Endothelial cell of umbilical vein (primary cell): ENCODE results near the gene PRPF8. TPM values are rescaled to one million over a fixed set of nuclear protein-coding genes. Genes with fewer than 3 reads are reported as not detected.

Experiments
- BruUV-seq: library from RNA; stranded (reverse); fragments of 400-500 nt; replicated peaks from 2 replicates; lab custom pipeline; 2021; lab: Mats Ljungman, UMichigan
- CTCF ChIA-PET: fragments of 300-600, 350-600 bp; sonication (Branson Sonifier 250); formaldehyde crosslinking; loops from one replicate; lab custom pipeline; 2021; ENCODE audit warnings: antibody characterized with exemption, inconsistent platforms; lab: Charles Lee
- POLR2A ChIA-PET: fragments of 300-600, 350-600 bp; sonication (Branson Sonifier 250); formaldehyde crosslinking; loops from one replicate; lab custom pipeline; 2021; ENCODE audit warnings: antibody characterized with exemption, inconsistent platforms; lab: Charles Lee
- DNase-seq: peaks from one replicate; pipeline ENCODE4 v3.0.0-alpha.2; 2011; ENCODE audit warnings: low read depth, low spot score
- FAIRE-seq: peaks from 2 replicates; lab custom pipeline; 2011; peaks lifted over from hg19 to GRCh38; lab: Jason Lieb, UNC
- H2AFZ ChIP-seq: 2 replicates; pipeline ENCODE4 v1.6.0; 2012; ENCODE audit warnings: low read depth, low read length, control low read depth, inconsistent platforms
- H3K27ac ChIP-seq: 2 replicates; pipeline ENCODE4 v1.5.1; 2011; ENCODE audit warnings: low read depth, mild to moderate bottlenecking, control low read depth, low read length, moderate library complexity; ENCODE audit not compliant: insufficient read depth
- H3K27me3 ChIP-seq, 2 experiments: 2 replicates each; pipeline versions ENCODE4 v1.6.0 to v1.6.1; 2011; ENCODE audit warnings: low read length in 2 of 2, mixed read lengths in 1 of 2; ENCODE audit not compliant: control insufficient read depth in 2 of 2, insufficient read depth in 2 of 2
- H3K36me3 ChIP-seq, 2 experiments: 2 replicates in 1 of 2; 3 replicates in 1 of 2; pipeline ENCODE4 v1.5.1; 2011; ENCODE audit warnings: low read length in 2 of 2, mild to moderate bottlenecking in 1 of 2, moderate library complexity in 1 of 2; ENCODE audit not compliant: control insufficient read depth in 2 of 2, insufficient read depth in 2 of 2; ENCODE audit errors: extremely low read depth in 1 of 2
- H3K4me1 ChIP-seq: 3 replicates; pipeline ENCODE4 v1.5.1; 2011; ENCODE audit warnings: mild to moderate bottlenecking, low read length; ENCODE audit not compliant: control insufficient read depth, insufficient read depth; ENCODE audit errors: extremely low read depth
- H3K4me2 ChIP-seq: 2 replicates; pipeline ENCODE4 v1.6.1; 2011; ENCODE audit warnings: low read length, control low read depth, mixed read lengths; ENCODE audit not compliant: insufficient read depth
- H3K4me3 ChIP-seq, 3 experiments: fragments of 200-600 bp in 1 of 3; sonication (generic), shearing (Covaris generic) in 1 of 3; replicated peaks in 1 of 3; 2 replicates each; pipeline ENCODE4 v1.5.1; 2011 to 2016; ENCODE audit warnings: control low read depth in 3 of 3, low read length in 3 of 3, mild to moderate bottlenecking in 2 of 3, inconsistent platforms in 1 of 3, low read depth in 1 of 3, moderate library complexity in 1 of 3; ENCODE audit not compliant: insufficient read depth in 1 of 3
- H3K79me2 ChIP-seq: 2 replicates; pipeline ENCODE4 v1.6.0; 2012; ENCODE audit warnings: low read length, inconsistent platforms; ENCODE audit not compliant: control insufficient read depth, insufficient read depth
- H3K9ac ChIP-seq: replicated peaks from 2 replicates; pipeline ENCODE3; 2011; ENCODE audit warnings: low read length, control low read depth; ENCODE audit not compliant: insufficient read depth; ENCODE audit errors: extremely low read depth
- H3K9me1 ChIP-seq: replicated peaks from 3 replicates; pipeline ENCODE4 v1.6.0; 2011; ENCODE audit warnings: mild to moderate bottlenecking, low read length; ENCODE audit not compliant: control insufficient read depth, insufficient read depth; ENCODE audit errors: extremely low read depth
- H3K9me3 ChIP-seq: replicated peaks from 2 replicates; pipeline ENCODE4 v1.5.1; 2012; ENCODE audit warnings: low read length, inconsistent platforms; ENCODE audit not compliant: control insufficient read depth, insufficient read depth
- H4K20me1 ChIP-seq: replicated peaks from 2 replicates; pipeline ENCODE3; 2011; ENCODE audit warnings: mild to moderate bottlenecking, low read length; ENCODE audit not compliant: control insufficient read depth, insufficient read depth; ENCODE audit errors: extremely low read depth
- EZH2 ChIP-seq: IDR thresholded peaks from 2 replicates; pipeline ENCODE4 v1.6.1; 2012; ENCODE audit warnings: borderline replicate concordance, low read depth, mild to moderate bottlenecking, moderate library complexity, low read length, inconsistent platforms; ENCODE audit not compliant: severe bottlenecking
- FOS ChIP-seq: IDR thresholded peaks from 2 replicates; pipeline ENCODE4 v1.6.1; 2011; ENCODE audit warnings: mild to moderate bottlenecking, low read length, moderate library complexity, borderline replicate concordance; ENCODE audit not compliant: insufficient read depth
- GATA2 ChIP-seq: IDR thresholded peaks from 2 replicates; pipeline ENCODE4 v1.7.0; 2011; ENCODE audit warnings: low read depth, mild to moderate bottlenecking, moderate library complexity, mixed read lengths, low read length; ENCODE audit not compliant: insufficient read length, insufficient read depth
- JUN ChIP-seq: IDR thresholded peaks from 2 replicates; pipeline ENCODE4 v1.6.1; 2011; ENCODE audit warnings: borderline replicate concordance, low read depth; ENCODE audit not compliant: insufficient read length, insufficient read depth
- MYC ChIP-seq: IDR thresholded peaks from one replicate; pipeline ENCODE4 v1.6.1; 2011; ENCODE audit warnings: mild to moderate bottlenecking, low read depth, low read length
- POLR2A ChIP-seq: IDR thresholded peaks from 2 replicates; pipeline ENCODE4 v1.6.1; 2012; ENCODE audit warnings: low read depth, mild to moderate bottlenecking, control low read depth, low read length
- POLR2AphosphoS5 ChIP-seq: IDR thresholded peaks from 2 replicates; pipeline ENCODE4 v1.6.1; 2012; ENCODE audit warnings: low read depth, mild to moderate bottlenecking, control low read depth, low read length, moderate library complexity; ENCODE audit not compliant: insufficient read depth
- dilution Hi-C: fragments of 300-500 bp; cut with MboI; formaldehyde crosslinking; loops from one replicate; pipeline ENCODE4 v1.15.0; 2019; ENCODE audit warnings: low sequenced_read_pairs; ENCODE audit not compliant: extremely low pct_ligation_motif_present
- intact Hi-C: fragments of 100-400 bp; cut with micrococcal nuclease; formaldehyde crosslinking; loops from one replicate; pipeline ENCODE4 v1.10.0; 2022
- polyA plus RNA-seq, 4 experiments: library from polyadenylated mRNA; depleted of rRNA in 3 of 4; stranded (reverse) in 3 of 4; unstranded in 1 of 4; fragments of >200 nt; gene quantifications; 2 replicates each; pipeline versions ENCODE4 v1.2.1 to v1.2.3, GENCODE V29; 2011 to 2012; ENCODE audit warnings: missing spikeins in 1 of 4
- total RNA-seq: library from RNA; stranded (reverse); gene quantifications from 2 replicates; pipeline ENCODE4 v1.2.3, GENCODE V29; 2021
- TF ChIP-seq, protein P1 (sequence below), 2 donors: IDR thresholded peaks; 1 replicate in 1 of 2; 2 replicates in 1 of 2; pipeline ENCODE4 v1.5.1; 2011; ENCODE audit warnings: low read length in 2 of 2, mild to moderate bottlenecking in 2 of 2, moderate library complexity in 2 of 2, control low read depth in 1 of 2, inconsistent platforms in 1 of 2, low read depth in 1 of 2; ENCODE audit not compliant: insufficient read depth in 1 of 2; ENCODE audit errors: extremely low read depth in 1 of 2
- TF ChIP-seq, protein P2 (sequence below): IDR thresholded peaks from 2 replicates; pipeline ENCODE4 v1.6.1; 2011; ENCODE audit not compliant: insufficient read depth, insufficient read length

Gene PRPF8
- total and polyA plus RNA-seq, 2 donors (not counting 3 experiments of a cell fraction or from before 2014, with no cell fraction given): 215 to 301 TPM

- no peaks in the 10 kb centered on the region for H3K4me1 ChIP-seq
- no peaks in the 10 kb centered on the region for H3K9me3 ChIP-seq
- dilution Hi-C loops (no loop called here), intact Hi-C loops (no loop called here)
- no peak for FAIRE-seq
- no peak overlapping the region for H3K9ac ChIP-seq
- no TSS peak for BruUV-seq
- H4K20me1 ChIP-seq: no peaks in the 10 kb centered on the region
- no peak overlapping the region for H3K4me2 ChIP-seq
- POLR2A ChIA-PET: no interaction called here
- H2AFZ ChIP-seq: no peak overlapping the region
- CTCF ChIA-PET: interaction anchor here (1.3 kb wide), 1 partner anchor 31 kb away, joined by 5 read pairs; no protein-coding TSS in a partner anchor
- no peaks in the 10 kb centered on the region for H3K27me3 ChIP-seq
- no peak for TF ChIP-seq GATA2
- no peak for TF ChIP-seq POLR2AphosphoS5
- TF ChIP-seq MYC: no peak
- TF ChIP-seq EZH2: no peak
- DNase-seq: no peak
- no peaks in the 10 kb centered on the region for H3K79me2 ChIP-seq
- no peaks in the 10 kb centered on the region for H3K36me3 ChIP-seq
- no peaks in the 10 kb centered on the region for H3K9me1 ChIP-seq
- H3K27ac ChIP-seq: no peak overlapping the region
- H3K4me3 ChIP-seq: no peak overlapping the region
These were observed 79.7 kb downstream of the PRPF8 start for GRCh38 chr17:1604831-1605528.

DNA sequence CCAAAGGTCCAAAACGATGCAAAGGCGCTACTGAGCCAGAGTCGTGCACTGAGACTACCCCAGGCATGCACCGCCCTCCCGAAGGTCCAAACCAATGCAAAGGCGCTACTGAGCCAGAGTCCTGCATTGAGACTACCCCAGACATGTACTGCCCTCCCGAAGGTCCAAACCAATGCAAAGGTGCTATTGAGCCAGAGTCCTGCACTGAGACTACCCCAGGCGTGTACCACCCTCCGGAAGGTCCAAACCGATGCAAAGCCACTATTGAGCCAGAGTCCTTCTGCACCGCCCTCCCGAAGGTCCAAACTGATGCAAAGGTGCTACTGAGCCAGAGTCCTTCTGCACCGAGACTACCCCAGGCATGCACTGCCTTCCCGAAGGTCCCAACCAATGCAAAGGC, 83.1 kb downstream of the PRPF8 start:
- POLR2A ChIA-PET: no interaction called here
- TF ChIP-seq POLR2AphosphoS5 (no peak), JUN (no peak), MYC (no peak), POLR2A (no peak), FOS (no peak)
- TF ChIP-seq, protein P1, sequence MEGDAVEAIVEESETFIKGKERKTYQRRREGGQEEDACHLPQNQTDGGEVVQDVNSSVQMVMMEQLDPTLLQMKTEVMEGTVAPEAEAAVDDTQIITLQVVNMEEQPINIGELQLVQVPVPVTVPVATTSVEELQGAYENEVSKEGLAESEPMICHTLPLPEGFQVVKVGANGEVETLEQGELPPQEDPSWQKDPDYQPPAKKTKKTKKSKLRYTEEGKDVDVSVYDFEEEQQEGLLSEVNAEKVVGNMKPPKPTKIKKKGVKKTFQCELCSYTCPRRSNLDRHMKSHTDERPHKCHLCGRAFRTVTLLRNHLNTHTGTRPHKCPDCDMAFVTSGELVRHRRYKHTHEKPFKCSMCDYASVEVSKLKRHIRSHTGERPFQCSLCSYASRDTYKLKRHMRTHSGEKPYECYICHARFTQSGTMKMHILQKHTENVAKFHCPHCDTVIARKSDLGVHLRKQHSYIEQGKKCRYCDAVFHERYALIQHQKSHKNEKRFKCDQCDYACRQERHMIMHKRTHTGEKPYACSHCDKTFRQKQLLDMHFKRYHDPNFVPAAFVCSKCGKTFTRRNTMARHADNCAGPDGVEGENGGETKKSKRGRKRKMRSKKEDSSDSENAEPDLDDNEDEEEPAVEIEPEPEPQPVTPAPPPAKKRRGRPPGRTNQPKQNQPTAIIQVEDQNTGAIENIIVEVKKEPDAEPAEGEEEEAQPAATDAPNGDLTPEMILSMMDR (IDR thresholded peaks at IDR 0.05; ENCODE audit: extremely low read depth in 1 of 2, insufficient read depth in 1 of 2, low read depth in 1 of 2, low read length in 2 of 2): no peak
- TF ChIP-seq, protein P2, sequence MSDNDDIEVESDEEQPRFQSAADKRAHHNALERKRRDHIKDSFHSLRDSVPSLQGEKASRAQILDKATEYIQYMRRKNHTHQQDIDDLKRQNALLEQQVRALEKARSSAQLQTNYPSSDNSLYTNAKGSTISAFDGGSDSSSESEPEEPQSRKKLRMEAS: no peak
- intact Hi-C loops: no loop called here

More for the DNA sequence above, 83.1 kb downstream of the PRPF8 start:
- no TSS peak for BruUV-seq
- Histone ChIP-seq H3K4me2 (no peak overlapping the region), H3K9me1 (no peaks in the 10 kb centered on the region), H4K20me1 (no peaks in the 10 kb centered on the region), H3K9ac (no peak overlapping the region), H3K4me3 (no peak overlapping the region), H3K36me3 (no peaks in the 10 kb centered on the region), H3K79me2 (no peaks in the 10 kb centered on the region), H3K4me1 (no peaks in the 10 kb centered on the region), H3K27me3 (no peaks in the 10 kb centered on the region), H3K27ac (no peak overlapping the region), H3K9me3 (no peaks in the 10 kb centered on the region), H2AFZ (no peak overlapping the region)
- no peak for FAIRE-seq
- no peak for DNase-seq
- dilution Hi-C loops: no loop called here
- CTCF ChIA-PET: no interaction called here
